Spleen (tissue), 7 donors: ENCODE data around the gene CHIA.

Source experiments
- CTCF ChIP-seq, 11 experiments: fragments of 200-600 bp in 7 of 11; fragments of 450-650 bp in 4 of 11; sonication (generic) in 4 of 11; IDR thresholded peaks in 8 of 11; conservative IDR thresholded peaks in 3 of 11; 1 replicate in 7 of 11; 2 replicates in 4 of 11; pipeline versions ENCODE4 v1.4.0 to v1.8.0; 2016 to 2021; ENCODE audit warnings: antibody characterized with exemption in 11 of 11, inconsistent platforms in 4 of 11, mild to moderate bottlenecking in 1 of 11
- POLR2AphosphoS5 ChIP-seq, 3 donors: sonication (generic); formaldehyde crosslinking; IDR thresholded peaks; one replicate each; pipeline ENCODE4 v1.5.1; 2017; ENCODE audit warnings: antibody characterized with exemption in 3 of 3
- donor health status: DM: no; HTN: no; CAD: no; lungs with moderate emphysema.
- donor health status: DM: no; HTN: no; CAD: no.
- donor health status: DM: no; HTN: no; CAD: no.

DNA sequence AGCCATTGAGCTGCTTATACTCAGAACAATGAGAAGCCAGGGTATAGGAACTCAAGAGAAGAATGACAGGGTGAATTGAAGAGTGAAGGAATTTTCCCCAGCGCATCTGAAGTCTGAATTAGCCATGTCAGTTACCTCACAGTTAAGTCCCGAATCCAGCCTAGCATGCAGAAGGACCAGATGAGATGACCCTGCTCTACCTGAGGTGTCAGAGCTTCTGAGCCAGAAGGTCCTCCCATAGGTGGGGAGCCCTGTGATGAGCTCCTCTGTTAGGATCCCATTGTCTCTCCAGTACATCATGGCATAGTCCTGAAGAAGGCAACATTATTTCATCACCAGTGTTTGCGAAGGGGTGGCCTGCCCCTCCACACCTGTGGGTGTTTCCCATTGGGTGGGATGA lies 68.7 kb downstream of the CHIA start:
- TF ChIP-seq CTCF (IDR thresholded peaks at IDR 0.05 in 8 of 11, conservative IDR thresholded peaks at IDR 0.05 in 3 of 11) (no peak), POLR2AphosphoS5 (IDR thresholded peaks at IDR 0.05) (no peak)
